GM18909 (cell line): ENCODE data around the gene ACSS2.

Source experiments
- ATAC-seq: cut with Tn5 transposase; IDR thresholded peaks from one replicate; pipeline ENCODE4 v1.9.1; 2021; ENCODE audit warnings: mild to moderate bottlenecking; ENCODE audit not compliant: unreplicated experiment, poor library complexity

The ACSS2 gene, protein sequence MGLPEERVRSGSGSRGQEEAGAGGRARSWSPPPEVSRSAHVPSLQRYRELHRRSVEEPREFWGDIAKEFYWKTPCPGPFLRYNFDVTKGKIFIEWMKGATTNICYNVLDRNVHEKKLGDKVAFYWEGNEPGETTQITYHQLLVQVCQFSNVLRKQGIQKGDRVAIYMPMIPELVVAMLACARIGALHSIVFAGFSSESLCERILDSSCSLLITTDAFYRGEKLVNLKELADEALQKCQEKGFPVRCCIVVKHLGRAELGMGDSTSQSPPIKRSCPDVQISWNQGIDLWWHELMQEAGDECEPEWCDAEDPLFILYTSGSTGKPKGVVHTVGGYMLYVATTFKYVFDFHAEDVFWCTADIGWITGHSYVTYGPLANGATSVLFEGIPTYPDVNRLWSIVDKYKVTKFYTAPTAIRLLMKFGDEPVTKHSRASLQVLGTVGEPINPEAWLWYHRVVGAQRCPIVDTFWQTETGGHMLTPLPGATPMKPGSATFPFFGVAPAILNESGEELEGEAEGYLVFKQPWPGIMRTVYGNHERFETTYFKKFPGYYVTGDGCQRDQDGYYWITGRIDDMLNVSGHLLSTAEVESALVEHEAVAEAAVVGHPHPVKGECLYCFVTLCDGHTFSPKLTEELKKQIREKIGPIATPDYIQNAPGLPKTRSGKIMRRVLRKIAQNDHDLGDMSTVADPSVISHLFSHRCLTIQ

DNA sequence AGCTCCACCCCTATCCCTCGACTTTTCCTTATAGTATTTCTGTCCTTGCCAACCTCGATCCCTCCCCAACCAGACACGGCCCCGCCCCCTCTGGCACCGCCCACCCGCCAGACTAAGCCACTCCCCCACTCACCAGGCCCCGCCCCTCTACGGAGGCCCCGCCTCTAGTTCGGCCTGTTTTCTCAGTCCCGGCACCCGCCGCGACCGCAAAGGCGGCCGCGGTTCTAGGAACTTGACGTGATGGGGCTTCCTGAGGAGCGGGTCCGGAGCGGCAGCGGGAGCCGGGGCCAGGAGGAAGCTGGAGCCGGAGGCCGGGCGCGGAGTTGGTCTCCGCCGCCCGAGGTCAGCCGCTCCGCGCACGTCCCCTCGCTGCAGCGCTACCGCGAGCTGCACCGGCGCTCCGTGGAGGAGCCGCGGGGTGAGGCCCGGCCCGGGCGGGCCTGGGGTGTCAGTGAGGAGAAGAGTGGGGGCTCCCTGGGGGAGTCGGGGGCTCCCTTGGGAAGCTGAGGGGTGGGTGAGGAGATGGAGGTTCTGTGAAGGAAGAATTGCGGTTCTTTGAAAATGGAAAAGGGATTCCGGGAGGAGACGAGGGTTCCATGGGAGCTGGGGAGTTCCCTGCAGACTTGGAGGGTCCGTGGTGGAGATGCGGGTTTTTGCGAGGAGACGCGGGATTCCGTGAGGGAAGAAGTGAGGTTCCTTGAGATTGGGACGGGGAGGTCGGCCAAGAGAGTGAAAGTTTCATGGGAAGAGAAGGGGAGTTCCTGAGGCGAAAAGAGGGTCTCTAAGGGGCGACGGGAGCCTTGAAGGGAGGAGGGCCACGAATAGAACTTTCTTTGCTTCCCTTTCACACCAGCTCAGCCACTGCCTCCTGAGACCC lies at the start of gene ACSS2:
Gene ACSS2 (plus strand): TSS at position 207 of the 877 bp plus-strand sequence. CDS start 34 bp downstream, at position 241.
- ATAC-seq: peak; percentile 57

DNA sequence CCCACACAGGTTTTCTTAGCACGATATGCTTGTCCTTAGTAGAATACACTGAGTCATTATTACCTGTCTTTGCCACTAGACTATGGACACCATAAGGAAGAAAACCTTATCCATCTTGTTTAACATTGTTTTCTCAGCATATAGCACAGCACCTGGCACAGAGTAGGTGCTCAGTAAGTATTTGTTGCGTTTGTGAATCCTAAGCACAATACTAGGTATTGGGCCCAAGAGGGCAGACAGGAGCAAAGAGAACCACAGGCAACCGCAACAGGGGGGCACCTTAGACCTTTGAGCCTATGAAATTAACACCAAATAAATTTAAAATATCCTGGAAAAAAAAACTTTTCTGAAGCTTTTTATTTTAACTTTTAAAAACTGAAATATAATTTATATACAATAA lies 47.2 kb upstream of the ACSS2 start:
- no peak for ATAC-seq

- no peak for ATAC-seq
Measured at GRCh38 chr20:34831936-34832335, 44.5 kb upstream of the ACSS2 start.

DNA sequence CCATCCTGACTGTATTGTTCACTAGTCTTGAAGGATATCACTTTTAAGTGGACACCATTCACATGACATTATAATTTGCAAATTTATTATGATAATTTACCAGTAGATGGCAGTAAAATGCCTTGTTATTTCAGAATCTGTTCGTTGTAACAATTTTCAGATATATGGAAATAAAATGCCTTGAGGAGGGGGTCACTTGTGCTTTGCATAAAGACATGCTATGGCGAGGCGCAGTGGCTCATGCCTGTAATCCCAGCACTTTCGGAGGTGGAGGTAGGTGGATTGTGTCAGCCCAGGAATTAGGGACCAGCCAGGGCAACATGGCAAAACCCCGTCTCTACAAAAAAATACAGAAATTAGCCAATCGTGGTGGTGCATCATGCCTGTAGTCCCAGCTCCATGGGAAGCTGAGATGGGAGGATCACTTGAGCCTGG lies 41.9 kb upstream of the ACSS2 start:
- no peak for ATAC-seq

DNA sequence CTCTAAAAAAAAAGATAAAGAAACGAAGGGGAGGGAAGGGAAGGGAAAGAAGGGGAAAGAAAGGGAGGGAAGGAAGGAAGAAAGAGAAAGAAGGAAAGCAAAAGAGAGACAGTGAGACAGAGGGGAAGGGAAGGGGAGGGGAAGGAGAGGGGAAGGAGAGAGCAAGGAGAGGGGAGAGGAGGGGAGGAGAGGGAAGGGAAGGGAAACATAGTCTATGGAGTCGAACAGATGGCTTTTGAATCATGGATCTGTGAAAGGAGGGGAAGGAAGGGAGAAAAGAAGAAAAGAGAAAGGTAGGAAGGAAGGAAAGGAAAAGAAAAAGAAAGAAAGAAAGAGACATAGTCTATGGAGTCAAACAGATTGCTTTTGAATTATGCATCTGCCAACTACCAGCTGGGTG lies 34.3 kb upstream of the ACSS2 start:
- ATAC-seq: no peak

DNA sequence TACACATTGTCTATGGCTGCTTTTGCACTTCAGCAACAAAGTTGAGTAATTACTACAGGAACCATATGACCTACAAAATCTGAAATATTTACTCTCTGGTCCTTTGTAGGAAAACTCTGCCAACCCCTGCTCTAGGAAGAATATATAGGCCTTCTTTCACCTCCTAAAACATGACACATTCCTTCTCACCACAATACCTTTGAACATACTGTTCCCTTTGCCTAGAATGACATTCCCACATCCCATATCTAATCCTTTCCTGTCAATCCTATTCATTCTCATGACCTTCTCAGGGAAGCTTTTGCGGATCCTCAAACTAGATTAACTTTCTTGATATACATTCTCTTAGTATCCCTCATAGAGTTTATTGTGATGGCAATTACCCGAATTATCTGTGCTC lies 33.0 kb upstream of the ACSS2 start:
- no peak for ATAC-seq

DNA sequence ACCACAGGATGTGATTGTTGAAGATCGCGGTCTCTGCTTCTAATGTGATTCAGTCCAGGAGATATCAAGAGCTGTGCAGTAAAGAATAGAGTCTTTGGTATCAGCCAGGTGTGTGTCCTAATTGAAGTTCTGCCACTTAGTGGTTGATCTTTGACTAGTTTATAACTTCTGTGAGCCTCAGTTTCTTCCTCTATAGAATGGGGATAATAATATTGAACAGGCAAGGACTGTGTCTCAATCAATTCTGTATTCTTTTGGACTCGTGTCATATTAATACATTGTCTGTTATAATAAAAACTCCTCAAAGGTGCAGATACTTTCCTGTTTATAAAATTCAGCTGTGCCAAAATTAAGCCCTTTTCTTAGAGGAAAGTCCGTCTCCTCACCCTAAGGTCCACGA lies 27.8 kb upstream of the ACSS2 start:
- no peak for ATAC-seq

DNA sequence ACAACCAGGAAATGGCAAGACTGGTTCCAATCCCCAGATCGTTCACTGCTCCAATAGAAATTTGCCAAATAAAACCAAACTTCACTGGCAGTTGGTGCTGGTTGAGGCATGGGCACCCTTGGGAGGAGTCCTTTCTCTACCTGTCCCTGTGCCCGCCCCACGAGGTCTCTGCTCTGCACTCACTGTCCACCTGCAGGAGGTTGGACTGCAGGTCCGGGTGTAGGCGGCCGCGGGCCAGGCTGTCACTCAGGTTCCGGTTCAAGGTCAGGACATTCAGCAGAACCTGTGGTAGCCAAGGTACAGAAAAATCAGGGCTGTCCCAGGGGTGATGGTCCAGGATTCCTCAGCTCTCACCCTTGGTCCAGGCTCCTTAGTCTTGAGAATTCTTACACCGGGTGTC lies 26.6 kb upstream of the ACSS2 start:
- ATAC-seq: no peak

DNA sequence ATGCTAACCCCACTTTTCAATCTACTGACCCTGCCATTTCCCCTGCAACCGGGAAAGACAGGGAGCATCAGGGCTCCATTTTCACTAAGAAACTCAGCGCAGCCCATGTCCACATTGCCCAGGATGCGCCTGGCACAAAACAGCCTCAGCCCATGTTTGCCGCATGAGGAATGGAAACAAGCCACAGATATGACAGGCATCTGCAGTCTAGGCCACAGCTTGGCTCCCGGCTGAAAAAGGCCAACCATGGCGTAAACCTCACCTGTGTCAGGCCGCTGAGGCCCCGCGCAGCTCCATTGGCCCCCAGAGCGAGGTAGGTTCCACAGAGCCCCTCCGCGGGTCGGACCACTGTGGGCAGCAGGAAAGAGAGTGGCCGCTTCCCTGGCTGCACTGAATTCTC lies 25.4 kb upstream of the ACSS2 start:
- ATAC-seq: no peak

- ATAC-seq: no peak
Measured at GRCh38 chr20:34852298-34852697, 24.1 kb upstream of the ACSS2 start.

DNA sequence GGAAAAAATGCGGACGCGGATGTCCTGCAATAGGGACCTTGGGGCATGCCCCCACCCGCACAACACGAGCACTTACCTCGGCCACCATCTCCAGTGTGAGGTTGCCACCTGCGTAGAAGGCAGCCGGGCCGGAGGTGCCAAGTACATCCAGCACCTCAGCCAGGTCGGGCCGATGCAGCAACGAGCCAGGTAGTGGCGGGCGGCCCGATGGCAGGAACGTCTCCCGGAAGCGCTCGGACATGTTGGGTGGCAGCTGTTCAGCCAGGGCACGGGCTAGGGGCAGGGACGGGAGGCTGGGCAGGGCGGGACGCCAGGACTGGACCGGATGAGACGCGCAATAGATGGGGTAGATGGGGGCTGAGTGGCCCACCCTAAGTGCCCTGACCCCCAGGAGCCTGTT lies 17.0 kb upstream of the ACSS2 start:
- ATAC-seq: no peak

GRCh38 chr20:34859826-34860545 lies 16.4 kb upstream of the ACSS2 start:
- no peak for ATAC-seq

DNA sequence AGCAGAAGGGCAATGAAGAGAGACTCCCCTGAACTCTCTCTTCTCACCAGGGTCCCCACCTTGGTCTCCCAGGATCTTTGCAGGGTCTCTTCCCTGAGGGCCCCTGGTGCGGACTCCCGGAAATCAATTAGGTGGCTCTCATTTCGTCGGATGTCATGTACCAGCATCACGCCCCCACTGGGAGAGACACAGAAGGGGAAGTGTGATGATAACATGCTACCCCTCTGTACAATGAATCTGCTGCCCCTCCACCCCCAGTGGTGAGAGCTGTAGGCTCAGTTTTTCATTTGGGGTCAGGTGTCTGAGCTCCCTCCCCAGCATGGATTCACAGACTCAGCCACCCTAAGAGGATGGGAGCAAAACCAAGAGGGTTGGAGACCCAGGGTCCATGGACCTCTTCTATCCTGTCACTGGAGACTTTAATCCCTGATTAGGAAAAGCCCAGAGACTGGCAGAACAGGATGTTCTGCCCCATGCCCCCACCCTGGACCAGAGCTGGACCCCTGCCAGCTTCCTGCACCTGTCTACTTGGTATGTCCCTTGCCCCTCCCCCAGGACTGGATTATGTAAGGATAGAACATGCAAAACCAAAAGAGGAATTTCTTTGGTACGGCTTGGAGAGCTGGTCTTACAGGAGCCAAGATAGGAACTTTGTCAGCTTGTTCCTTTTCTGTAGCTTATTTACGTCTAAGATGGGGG lies 14.9 kb upstream of the ACSS2 start:
- no peak for ATAC-seq

GRCh38 chr20:34862724-34863123 lies 13.7 kb upstream of the ACSS2 start:
- ATAC-seq: no peak

- ATAC-seq: no peak
Measured at GRCh38 chr20:34863421-34863965, 12.9 kb upstream of the ACSS2 start.

- ATAC-seq: no peak
Measured at GRCh38 chr20:34864216-34864615, 12.2 kb upstream of the ACSS2 start.

DNA sequence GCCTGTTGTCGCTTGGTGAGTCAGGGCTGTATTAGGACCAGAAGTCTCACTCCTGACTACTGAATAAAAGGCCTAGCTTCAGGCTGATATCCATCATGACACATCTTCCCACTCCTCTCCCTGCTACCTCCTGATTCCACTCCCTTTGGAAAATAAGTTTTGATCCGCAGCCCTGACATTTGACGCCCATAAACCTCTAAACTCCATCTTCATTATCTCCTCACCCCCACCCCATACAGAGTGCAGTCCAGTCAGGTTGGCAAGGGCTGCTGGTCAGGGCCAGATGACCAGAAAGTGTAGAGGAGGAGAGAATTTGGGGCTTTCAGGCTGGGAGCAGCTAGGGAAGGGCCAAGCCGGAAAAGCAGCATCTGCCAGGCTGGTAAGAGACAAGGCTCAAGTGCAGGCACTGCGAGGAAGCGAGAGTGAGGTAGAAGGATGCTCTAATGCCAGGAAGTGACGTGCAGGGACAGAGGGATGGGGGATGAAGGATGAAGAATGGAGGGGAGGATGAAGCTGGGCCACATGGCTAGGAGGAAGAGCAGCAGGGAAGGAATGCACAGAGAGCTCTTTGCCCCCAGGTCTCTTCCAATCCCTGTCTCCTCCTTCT lies 5.0 kb upstream of the ACSS2 start:
- ATAC-seq: no peak

GRCh38 chr20:34871966-34872621 lies 4.3 kb upstream of the ACSS2 start:
- ATAC-seq: no peak
